Fibroblast of pulmonary artery (primary cell): Measurements from ENCODE around the gene ZNF362.

ENCODE experiments used
- DNase-seq: peaks from one replicate; pipeline ENCODE4 v3.0.0-alpha.2; 2010; ENCODE audit warnings: low read depth
- H3K4me3 ChIP-seq: replicated peaks from 2 replicates; pipeline ENCODE4 v1.5.1; 2011; ENCODE audit warnings: low read depth, mild to moderate bottlenecking, control low read depth, low read length, moderate library complexity
- TF ChIP-seq, protein P1 (sequence below): IDR thresholded peaks from 2 replicates; pipeline ENCODE4 v1.5.1; 2011; ENCODE audit warnings: mild to moderate bottlenecking, control low read depth, low read length, inconsistent platforms; ENCODE audit errors: missing control alignments

Gene ZNF362

DNA sequence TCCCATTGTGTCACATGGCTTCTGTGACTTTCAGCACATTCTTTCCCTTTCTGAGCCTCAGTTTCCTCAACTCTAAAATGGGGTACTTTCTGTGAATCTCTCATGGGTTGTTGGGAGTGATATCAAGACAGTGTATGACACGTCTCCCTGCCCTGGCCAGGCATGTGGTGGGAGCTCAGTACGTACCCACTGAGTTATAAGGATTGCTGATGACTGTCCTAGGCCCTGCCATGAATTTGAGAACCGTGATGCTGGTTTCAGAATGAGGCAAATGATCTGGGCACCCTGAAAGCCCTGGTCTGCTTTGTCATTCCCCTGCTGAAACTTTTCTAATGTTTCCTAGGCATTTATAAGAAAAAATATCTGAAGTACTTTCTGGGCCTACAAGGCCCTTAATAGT lies 3.6 kb downstream of the ZNF362 start:
- H3K4me3 ChIP-seq = no peak overlapping the region
- DNase-seq = no peak
- TF ChIP-seq, protein P1, sequence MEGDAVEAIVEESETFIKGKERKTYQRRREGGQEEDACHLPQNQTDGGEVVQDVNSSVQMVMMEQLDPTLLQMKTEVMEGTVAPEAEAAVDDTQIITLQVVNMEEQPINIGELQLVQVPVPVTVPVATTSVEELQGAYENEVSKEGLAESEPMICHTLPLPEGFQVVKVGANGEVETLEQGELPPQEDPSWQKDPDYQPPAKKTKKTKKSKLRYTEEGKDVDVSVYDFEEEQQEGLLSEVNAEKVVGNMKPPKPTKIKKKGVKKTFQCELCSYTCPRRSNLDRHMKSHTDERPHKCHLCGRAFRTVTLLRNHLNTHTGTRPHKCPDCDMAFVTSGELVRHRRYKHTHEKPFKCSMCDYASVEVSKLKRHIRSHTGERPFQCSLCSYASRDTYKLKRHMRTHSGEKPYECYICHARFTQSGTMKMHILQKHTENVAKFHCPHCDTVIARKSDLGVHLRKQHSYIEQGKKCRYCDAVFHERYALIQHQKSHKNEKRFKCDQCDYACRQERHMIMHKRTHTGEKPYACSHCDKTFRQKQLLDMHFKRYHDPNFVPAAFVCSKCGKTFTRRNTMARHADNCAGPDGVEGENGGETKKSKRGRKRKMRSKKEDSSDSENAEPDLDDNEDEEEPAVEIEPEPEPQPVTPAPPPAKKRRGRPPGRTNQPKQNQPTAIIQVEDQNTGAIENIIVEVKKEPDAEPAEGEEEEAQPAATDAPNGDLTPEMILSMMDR = no peak

DNA sequence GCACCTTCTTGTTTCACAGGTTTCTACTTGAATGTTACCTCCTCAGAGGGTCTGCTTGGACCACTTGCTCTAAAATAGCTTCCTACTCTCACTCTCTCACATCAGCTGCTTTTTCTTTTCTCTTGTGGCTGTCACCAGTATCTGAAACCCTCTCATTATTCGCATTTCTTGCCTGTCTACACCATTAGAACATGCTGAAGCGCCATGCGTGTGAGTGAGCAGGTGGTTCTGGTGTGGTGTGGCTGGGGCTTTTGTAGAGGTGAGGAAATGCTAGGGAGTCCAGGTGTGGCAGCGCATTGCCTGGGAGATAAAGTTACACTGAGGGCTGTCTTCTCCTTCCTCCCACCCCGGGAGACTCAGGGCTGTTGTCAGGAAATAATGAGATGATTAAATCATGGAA lies 4.1 kb downstream of the ZNF362 start:
- TF ChIP-seq, protein P1 = no peak
- no peak overlapping the region for H3K4me3 ChIP-seq
- no peak for DNase-seq

DNA sequence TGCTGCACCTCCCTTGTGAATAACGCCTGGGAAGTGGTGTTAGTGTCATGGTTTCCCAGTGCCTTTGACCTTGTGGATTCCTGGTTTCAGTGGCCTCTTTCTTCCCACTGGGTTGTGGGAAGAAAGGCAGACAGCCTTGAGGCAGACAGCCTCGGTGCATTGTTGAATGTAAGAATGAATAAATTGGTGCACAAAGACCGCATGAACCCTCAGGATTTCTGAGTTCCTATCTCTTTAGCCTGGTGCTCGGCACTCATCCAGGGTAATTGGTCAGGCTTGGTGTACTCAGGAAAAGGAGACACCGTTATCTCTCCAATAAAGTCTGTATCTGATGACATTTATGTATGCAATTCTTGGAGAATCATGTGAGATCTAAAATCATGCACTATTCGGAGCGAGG lies 5.1 kb downstream of the ZNF362 start:
- no peak for DNase-seq
- no peak overlapping the region for H3K4me3 ChIP-seq
- TF ChIP-seq, protein P1 = no peak

DNA sequence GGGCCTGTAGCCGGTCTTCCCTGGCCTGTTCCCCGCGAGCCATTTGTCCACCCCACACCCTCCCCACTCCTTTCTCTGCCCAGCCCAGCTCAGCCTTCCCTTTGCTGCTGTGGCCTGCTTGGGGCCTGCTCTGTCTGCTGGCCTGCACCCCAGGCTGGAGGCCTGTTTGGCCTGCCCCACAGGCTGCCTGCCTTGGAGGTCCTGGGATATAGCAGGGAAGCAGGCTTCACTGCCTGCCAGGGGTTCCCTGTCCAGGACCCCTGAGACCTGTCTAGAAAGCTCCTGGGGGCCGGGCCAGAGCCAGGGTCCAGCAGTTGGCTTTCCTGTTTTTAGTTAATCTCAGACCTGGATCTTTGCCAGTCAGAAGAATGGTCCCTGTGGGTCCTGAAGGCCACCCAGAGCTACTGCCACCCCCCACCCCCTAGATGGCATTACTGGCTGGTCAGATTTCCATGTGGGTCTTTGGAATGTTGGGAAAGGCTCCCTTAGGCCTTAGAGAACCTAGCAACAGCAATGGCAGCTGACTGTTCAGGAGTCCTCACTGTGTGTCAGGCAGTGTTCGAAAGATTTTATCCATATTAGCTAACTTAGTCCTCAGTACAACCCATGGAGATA lies 7.7 kb downstream of the ZNF362 start:
- no peak for DNase-seq
- H3K4me3 ChIP-seq = no peak overlapping the region
- TF ChIP-seq, protein P1 = no peak

DNA sequence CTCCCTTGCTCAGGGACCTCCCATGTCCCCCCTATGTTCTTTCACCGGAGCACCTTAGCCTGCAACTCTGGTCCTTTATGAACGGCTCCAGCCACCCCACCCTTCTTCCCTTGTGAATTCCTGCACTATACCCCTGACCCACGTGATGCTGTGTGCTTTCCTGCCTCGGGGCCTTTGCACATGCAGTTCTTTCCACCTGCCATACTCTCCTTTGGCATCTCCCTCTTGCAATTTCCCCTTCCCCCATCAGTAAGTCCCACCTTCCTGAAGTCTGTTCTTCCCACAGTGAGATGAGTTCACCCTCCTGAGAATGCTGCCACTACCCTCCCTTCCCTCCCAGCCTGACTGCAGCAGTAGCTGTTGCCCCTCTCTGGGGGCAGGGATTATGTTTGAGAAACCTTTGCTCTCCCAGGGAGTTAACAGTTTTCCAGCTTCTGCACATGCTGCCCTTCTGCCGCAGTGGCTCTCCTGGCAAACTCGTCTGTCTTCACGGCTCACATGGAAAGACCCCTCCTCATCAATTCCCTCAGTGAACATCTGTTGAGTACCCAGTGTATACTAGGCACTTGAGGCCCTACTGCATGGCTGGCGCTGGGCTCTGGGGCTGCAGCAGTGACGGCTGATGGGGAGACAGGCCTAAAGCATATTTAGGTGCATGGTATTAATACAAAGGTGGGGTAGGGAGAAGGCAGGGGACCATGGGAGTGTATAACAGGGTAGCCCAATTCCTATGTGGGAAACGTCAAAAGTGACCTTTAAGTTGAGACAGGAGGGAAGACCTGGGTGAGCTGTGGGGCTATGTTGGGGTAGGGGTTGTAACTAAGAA lies 9.7 kb downstream of the ZNF362 start:
- TF ChIP-seq, protein P1 = no peak
- no peak for DNase-seq
- no peak overlapping the region for H3K4me3 ChIP-seq

DNA sequence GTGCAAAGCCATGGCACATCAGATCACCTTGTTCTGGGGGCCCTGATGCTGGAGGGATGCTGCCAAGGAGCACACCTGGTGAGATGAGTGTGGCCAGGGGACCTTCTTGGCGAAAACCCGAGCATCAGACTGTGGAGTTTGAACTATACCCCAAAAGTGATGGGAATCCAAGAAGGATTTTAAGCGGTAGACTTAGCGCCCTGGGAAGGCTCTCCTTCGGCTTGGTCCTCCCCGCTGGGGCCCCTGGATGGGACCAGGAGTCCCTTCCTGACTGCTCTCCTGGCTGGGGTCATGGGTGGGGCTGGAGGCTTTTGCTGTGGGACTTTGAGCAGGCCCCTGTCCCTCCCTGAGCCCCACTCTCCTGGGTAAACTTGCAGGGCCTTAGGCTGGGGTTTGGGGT lies 10.5 kb downstream of the ZNF362 start:
- H3K4me3 ChIP-seq = no peak overlapping the region
- TF ChIP-seq, protein P1 = no peak
- DNase-seq = no peak
